ENCODE data around the gene BHLHE23. TPM values are rescaled to one million over a fixed set of nuclear protein-coding genes. Genes with fewer than 3 reads are reported as not detected.
A peak's percentile ranks its signal among the peaks of the same experiment; 100 is the strongest.
"Not testable (repeated sequence)": the region's sequence is repeated elsewhere in the genome, so short reads cannot be mapped to it uniquely, and the experiment has no call there.

BHLHE23 gene
- total RNA-seq, 4 donors from 2014 or later, result not detected

- 76% methylated on average over 15 of the region's 23 CpGs for WGBS
- DNase-seq (ENCODE audit: low spot score in 2 of 2), result peak in 1 of 2 donors; percentile 44
- Histone ChIP-seq H3K4me3 (no peak overlapping the region), H3K4me1 (peaks cover 6% of the 10 kb centered on the region), H3K9me3 (no peaks in the 10 kb centered on the region), H3K27ac (no peak overlapping the region), H3K36me3 (no peaks in the 10 kb centered on the region), H3K27me3 (peaks cover 97% of the 10 kb centered on the region)
- TF ChIP-seq CTCF (IDR thresholded peaks at IDR 0.05) (no peak), POLR2AphosphoS5 (IDR thresholded peaks at IDR 0.05) (no peak)
Observed at GRCh38 chr20:63035603-63036185, 28.9 kb upstream of the BHLHE23 start.

- H3K36me3 ChIP-seq, H3K4me3 ChIP-seq, H3K9me3 ChIP-seq, H3K4me1 ChIP-seq, H3K27ac ChIP-seq: not testable (repeated sequence)
- H3K27me3 ChIP-seq, result peaks cover 97% of the 10 kb centered on the region
- 72% methylated on average over 10 of the region's 44 CpGs for WGBS
- peak in 1 of 2 donors; percentile 52 for DNase-seq (ENCODE audit: low spot score in 2 of 2)
Observed at GRCh38 chr20:63034710-63035602, 28.2 kb upstream of the BHLHE23 start.

GRCh38 chr20:63033794-63034709, 27.3 kb upstream of the BHLHE23 start:
- TF ChIP-seq POLR2AphosphoS5 (IDR thresholded peaks at IDR 0.05) (no peak), CTCF (IDR thresholded peaks at IDR 0.05) (no peak), POLR2A (IDR thresholded peaks at IDR 0.05) (no peak), EP300 (IDR thresholded peaks at IDR 0.05) (no peak)
- Histone ChIP-seq H3K9me3 (no peaks in the 10 kb centered on the region), H3K27ac (no peak overlapping the region), H3K36me3 (no peaks in the 10 kb centered on the region), H3K4me3 (no peak overlapping the region), H3K27me3 (peaks cover 98% of the 10 kb centered on the region), H3K4me1 (peaks cover 6% of the 10 kb centered on the region)
- DNase-seq (ENCODE audit: low spot score in 2 of 2), result peak in 1 of 2 donors; percentile 37
- WGBS, result 69% methylated on average over 31 of the region's 33 CpGs

GRCh38 chr20:63032861-63033793, 26.4 kb upstream of the BHLHE23 start:
- Histone ChIP-seq H3K36me3 (no peaks in the 10 kb centered on the region), H3K27me3 (peaks cover 98% of the 10 kb centered on the region), H3K27ac (no peak overlapping the region), H3K4me1 (peaks cover 6% of the 10 kb centered on the region), H3K4me3 (peak overlapping the region; percentile 9), H3K9me3 (no peaks in the 10 kb centered on the region)
- TF ChIP-seq POLR2A (IDR thresholded peaks at IDR 0.05) (no peak), EP300 (IDR thresholded peaks at IDR 0.05) (no peak), CTCF (IDR thresholded peaks at IDR 0.05) (no peak), POLR2AphosphoS5 (IDR thresholded peaks at IDR 0.05) (no peak)
- WGBS, result 0% methylated on average over 26 of the region's 34 CpGs
- peak in 1 of 2 donors; percentile 36 for DNase-seq (ENCODE audit: low spot score in 2 of 2)

All from suprapubic skin (tissue), 4 donors.